ENCODE results near the gene PLEKHD1. TPM values are rescaled to one million over a fixed set of nuclear protein-coding genes. Genes with fewer than 3 reads are reported as not detected.

The PLEKHD1 gene
- total and polyA plus RNA-seq, 2 of the 8 experiments (the other 6 are each of a cell fraction or from before 2014, with no cell fraction given) = 0.24 to 0.48 TPM

DNA sequence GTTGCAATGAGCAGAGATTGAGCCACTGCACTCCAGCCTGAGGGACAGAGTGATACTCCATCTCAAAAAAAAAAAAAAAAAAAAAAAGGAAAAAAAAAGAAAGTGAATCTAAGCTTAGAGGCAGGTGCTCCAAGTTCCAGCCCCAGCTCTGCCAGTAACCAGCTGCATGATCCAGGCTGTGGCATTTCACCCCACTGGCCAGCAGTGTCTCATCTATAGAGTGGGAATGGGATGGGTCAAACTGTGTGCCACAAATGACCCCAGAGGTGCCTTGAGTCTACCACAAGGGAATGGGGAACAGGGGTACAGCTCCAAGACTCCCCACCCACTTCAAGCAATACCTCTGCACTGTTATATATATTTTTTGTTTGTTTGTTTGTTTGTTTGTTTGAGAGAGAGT is 5.0 kb downstream of the PLEKHD1 start:
- Histone ChIP-seq H3K79me1 (ENCODE audit: low read depth, low read length) (no peaks in the 10 kb centered on the region), H3K9me3 (ENCODE audit: insufficient read depth in 2 of 2, low read depth in 1 of 2, low read length in 1 of 2) (no peaks in the 10 kb centered on the region), H4K5ac (ENCODE audit: insufficient read length, low read depth, low read length) (no peak overlapping the region), H3K4me2 (ENCODE audit: insufficient read depth in 1 of 2, low read depth in 2 of 2, low read length in 2 of 2) (no peak overlapping the region), H4K8ac (ENCODE audit: extremely low read depth, insufficient read depth, low read length) (no peak overlapping the region; the same call in 1 of the 2 replicates), H3K79me2 (ENCODE audit: control insufficient read depth in 1 of 2, insufficient read depth in 2 of 2, low read length in 2 of 2) (no peaks in the 10 kb centered on the region), H2AK5ac (ENCODE audit: low read depth, low read length) (no peak overlapping the region), H3K14ac (ENCODE audit: insufficient read length) (no peak overlapping the region), H3K27ac (ENCODE audit: low read depth, low read length) (no peak overlapping the region), H2BK120ac (replicated peaks; ENCODE audit: low read depth, low read length) (no peak overlapping the region), H4K91ac (replicated peaks; ENCODE audit: insufficient read length, low read length) (no peak overlapping the region), H3K4me3 (ENCODE audit: extremely low read depth in 1 of 4, insufficient read depth in 2 of 4, low read depth in 3 of 4, low read length in 4 of 4) (no peak overlapping the region), H3K23me2 (ENCODE audit: low read depth, low read length) (peaks cover 8% of the 10 kb centered on the region; the same call in 1 of the 2 replicates), H2BK20ac (ENCODE audit: low read length) (no peak overlapping the region), H3K4ac (replicated peaks; ENCODE audit: insufficient read length, low read depth, low read length) (no peak overlapping the region), H2AFZ (ENCODE audit: low read length) (no peak overlapping the region), H2BK12ac (ENCODE audit: low read depth, low read length) (no peak overlapping the region), H4K20me1 (replicated peaks in 1 of 2; ENCODE audit: control insufficient read depth in 1 of 2, insufficient read depth in 2 of 2, low read length in 2 of 2) (no peaks in the 10 kb centered on the region), H3K27me3 (replicated peaks in 1 of 4; ENCODE audit: control insufficient read depth in 3 of 4, extremely low read depth in 1 of 4, insufficient read depth in 3 of 4, low read length in 3 of 4) (peaks cover 14 to 24% (median 20%) of the 10 kb centered on the region in 4 experiments), H2BK15ac (ENCODE audit: low read length) (no peak overlapping the region), H3K36me3 (ENCODE audit: control insufficient read depth in 2 of 4, insufficient read depth in 4 of 4, low read length in 3 of 4) (no peaks in the 10 kb centered on the region), H3K4me1 (replicated peaks in 1 of 4; ENCODE audit: control insufficient read depth in 3 of 4, insufficient read depth in 4 of 4, low read length in 3 of 4) (0 out of 7 replicates have a peak, but pooled peaks cover 0 to 3% (median 0%) of the 10 kb centered on the region in 4 experiments), H3K9ac (replicated peaks in 1 of 4; ENCODE audit: extremely low read depth in 1 of 4, low read depth in 3 of 4, low read length in 3 of 4) (no peak overlapping the region), H2BK5ac (ENCODE audit: low read depth, low read length) (no peak overlapping the region), H3K18ac (ENCODE audit: extremely low read depth, low read length) (no peak overlapping the region), H3K23ac (ENCODE audit: insufficient read length) (no peak overlapping the region), H3K56ac (replicated peaks; ENCODE audit: insufficient read length, low read depth, low read length) (no peak overlapping the region)
- DNase-seq (ENCODE audit: low read depth in 1 of 2, low spot score in 2 of 2) = no peak
- CTCF ChIA-PET (ENCODE audit: partially characterized antibody) = interaction anchor here (0.7 to 5.0 kb wide), 6 partner anchors 10 to 143 kb away, joined by 3 to 36 read pairs (median 8); partner anchors contain the start of gene CCDC177
- FAIRE-seq = no peak
- TF ChIP-seq, protein P1, sequence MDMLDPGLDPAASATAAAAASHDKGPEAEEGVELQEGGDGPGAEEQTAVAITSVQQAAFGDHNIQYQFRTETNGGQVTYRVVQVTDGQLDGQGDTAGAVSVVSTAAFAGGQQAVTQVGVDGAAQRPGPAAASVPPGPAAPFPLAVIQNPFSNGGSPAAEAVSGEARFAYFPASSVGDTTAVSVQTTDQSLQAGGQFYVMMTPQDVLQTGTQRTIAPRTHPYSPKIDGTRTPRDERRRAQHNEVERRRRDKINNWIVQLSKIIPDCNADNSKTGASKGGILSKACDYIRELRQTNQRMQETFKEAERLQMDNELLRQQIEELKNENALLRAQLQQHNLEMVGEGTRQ (IDR thresholded peaks at IDR 0.05; ENCODE audit: low read length) = no peak
- TF ChIP-seq, protein P2, sequence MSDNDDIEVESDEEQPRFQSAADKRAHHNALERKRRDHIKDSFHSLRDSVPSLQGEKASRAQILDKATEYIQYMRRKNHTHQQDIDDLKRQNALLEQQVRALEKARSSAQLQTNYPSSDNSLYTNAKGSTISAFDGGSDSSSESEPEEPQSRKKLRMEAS (IDR thresholded peaks at IDR 0.05) = no peak
- TF ChIP-seq KDM4A (IDR thresholded peaks at IDR 0.05; ENCODE audit: low read depth, low read length, severe bottlenecking) = no peak
- POLR2A ChIA-PET (ENCODE audit: partially characterized antibody) = interaction anchor here (1.0 kb wide), 1 partner anchor 230 kb away, joined by 3 read pairs; the partner anchor contains the start of gene GALNT16
